ENCODE measurements around the gene TRAF1. TPM values are rescaled to one million over a fixed set of nuclear protein-coding genes. Genes with fewer than 3 reads are reported as not detected.

TRAF1 gene
- polyA plus RNA-seq, 4 donors, result 4.0 to 7.8 (median 6.1) TPM

DNA sequence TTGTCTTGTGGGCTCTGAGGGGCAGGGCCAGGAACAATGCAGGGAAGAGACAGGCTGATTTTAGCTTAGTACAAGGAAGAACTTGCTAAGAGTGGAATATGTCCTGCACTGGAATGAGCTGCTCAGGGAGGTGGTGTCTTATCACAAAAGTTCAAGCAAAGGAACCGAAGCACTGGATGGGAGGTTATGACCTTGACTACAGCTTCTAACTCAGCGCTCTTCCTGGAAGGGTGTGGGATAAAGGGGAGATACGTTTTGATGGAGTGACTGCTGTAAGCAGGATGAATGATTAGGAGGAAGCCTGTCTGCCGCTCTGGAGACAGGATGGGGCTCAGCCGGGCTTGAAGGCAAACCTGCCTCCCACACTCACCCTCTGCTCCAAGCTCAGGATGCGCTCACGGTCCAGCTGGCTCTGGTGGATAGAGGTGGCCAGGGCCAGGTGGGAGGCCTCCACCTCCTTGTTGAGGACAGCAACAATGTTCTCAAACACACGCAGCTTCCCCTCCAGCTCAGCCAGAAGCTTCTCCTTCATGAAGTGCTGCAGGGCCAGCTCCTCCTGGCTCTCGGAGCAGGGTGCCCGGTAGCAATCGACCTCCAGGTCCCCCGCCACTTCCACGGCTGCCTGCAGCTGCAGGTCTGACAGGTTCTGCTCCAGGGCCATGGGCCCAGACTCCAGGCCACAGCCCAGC, 13.5 kb downstream of the TRAF1 start:
- no peak for DNase-seq (ENCODE audit: low read depth in 4 of 4, low spot score in 2 of 4)

DNA sequence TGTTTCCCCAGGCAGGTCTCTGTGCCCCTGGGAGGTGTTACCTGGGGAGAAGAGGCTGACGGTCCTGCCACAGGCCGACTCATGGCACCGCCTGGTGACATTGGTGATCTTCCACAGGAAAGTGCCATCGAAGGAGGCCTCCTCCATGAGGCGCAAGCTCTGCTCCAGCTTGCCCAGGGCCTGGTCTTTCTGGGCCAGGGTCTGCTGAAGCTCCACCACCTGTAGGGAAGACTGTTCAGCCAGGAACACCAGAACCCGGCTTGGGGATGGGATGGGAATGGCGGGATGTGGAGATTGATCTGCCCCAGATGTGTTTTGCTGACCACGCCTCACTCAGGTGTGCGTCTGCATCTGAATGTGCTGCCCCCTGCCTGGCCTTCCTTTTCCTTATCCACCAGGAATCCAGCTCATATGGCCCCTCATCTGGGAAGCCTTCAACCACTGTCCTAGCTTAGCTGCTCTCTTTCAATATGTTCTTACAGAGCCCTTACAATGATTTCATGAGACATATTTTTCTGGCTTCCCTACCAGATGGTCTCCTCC, 15.2 kb downstream of the TRAF1 start:
- no peak for DNase-seq (ENCODE audit: low read depth in 4 of 4, low spot score in 2 of 4)

- DNase-seq (ENCODE audit: low read depth in 4 of 4, low spot score in 2 of 4), result no peak
These were observed 16.0 kb downstream of the TRAF1 start for GRCh38 chr9:120910643-120911042.

GRCh38 chr9:120909904-120910303, 16.7 kb downstream of the TRAF1 start:
- no peak for DNase-seq (ENCODE audit: low read depth in 4 of 4, low spot score in 2 of 4)

GRCh38 chr9:120905315-120906164, 21.1 kb downstream of the TRAF1 start:
- no peak for DNase-seq (ENCODE audit: low read depth in 4 of 4, low spot score in 2 of 4)

- no peak for DNase-seq (ENCODE audit: low read depth in 4 of 4, low spot score in 2 of 4)
These were observed 21.7 kb downstream of the TRAF1 start for GRCh38 chr9:120904978-120905301.

DNA sequence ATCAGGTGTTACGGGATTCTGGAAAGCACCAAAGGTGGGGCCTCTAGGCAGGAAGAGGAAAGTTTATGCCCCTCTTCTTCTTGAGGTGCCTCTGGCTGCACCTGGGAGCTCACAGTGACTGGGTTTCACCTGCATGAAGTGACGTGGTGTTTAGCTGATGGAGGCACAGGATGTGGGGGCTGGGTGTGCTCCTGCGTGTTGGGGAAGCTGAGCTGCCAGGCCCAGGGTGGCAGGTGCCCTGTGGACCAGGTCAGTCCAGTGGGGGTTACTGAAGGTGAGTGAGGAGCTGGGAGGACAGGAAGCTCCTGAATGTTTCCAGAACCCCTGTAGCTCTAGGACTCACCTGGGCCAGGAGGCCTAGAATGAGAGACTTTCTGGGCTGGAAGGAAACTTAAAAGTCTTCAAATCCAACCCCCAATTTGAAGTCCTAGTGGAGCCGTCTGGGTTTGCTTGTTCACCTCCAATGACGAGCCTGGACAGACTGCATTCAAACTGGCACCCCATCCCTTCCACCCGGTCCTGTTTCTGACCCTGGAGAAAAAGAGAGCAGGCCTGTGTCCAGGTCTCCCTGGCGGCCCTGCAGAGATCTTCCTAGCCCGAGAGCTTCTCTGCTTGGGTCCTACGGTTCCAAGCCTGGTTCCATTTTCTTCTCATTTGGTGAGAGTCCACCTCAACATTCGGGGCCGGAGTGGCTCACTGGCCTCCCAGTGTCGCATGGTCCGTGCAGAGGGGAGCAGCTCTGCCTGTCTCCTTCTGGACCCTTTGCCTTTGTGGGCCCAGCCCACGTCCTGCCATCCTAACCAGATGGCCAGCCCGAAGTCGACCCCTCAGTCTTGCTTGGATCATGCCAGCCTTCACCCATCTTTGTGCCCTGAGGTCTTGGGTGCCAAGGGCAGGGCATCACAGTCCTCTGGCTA, 22.3 kb downstream of the TRAF1 start:
- no peak for DNase-seq (ENCODE audit: low read depth in 4 of 4, low spot score in 2 of 4)

GRCh38 chr9:120902569-120903535, 23.7 kb downstream of the TRAF1 start:
- no peak for DNase-seq (ENCODE audit: low read depth in 4 of 4, low spot score in 2 of 4)

GRCh38 chr9:120901755-120902568, 24.6 kb downstream of the TRAF1 start:
- DNase-seq (ENCODE audit: low read depth in 4 of 4, low spot score in 2 of 4), result no peak

- no peak for DNase-seq (ENCODE audit: low read depth in 4 of 4, low spot score in 2 of 4)
These were observed 25.8 kb downstream of the TRAF1 start for GRCh38 chr9:120900824-120901223.

GRCh38 chr9:120899490-120900068, 27.0 kb downstream of the TRAF1 start:
- DNase-seq (ENCODE audit: low read depth in 4 of 4, low spot score in 2 of 4), result no peak

GRCh38 chr9:120898396-120898795, 28.2 kb downstream of the TRAF1 start:
- no peak for DNase-seq (ENCODE audit: low read depth in 4 of 4, low spot score in 2 of 4)

DNA sequence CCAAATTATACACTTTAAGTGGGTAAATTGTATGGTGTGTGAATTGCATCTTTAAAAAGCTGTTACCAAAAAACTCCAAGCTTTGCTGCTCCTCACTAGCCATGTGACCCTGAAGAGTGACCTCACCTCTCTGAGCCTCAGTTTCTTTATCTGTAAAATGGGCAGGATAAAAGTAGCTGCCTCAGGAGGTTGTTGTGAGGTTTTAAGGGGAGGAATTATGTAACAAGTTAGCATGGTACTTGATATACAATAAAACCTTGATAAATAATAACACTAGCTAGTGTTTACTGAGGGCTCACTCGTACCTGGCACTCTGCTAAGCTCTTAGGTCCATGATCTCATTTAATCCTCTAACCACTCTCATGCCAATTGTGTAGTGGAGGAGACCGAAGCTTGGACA, 30.6 kb downstream of the TRAF1 start:
- DNase-seq (ENCODE audit: low read depth in 4 of 4, low spot score in 2 of 4), result no peak

GRCh38 chr9:120894321-120895148, 32.1 kb downstream of the TRAF1 start:
- no peak for DNase-seq (ENCODE audit: low read depth in 4 of 4, low spot score in 2 of 4)

DNA sequence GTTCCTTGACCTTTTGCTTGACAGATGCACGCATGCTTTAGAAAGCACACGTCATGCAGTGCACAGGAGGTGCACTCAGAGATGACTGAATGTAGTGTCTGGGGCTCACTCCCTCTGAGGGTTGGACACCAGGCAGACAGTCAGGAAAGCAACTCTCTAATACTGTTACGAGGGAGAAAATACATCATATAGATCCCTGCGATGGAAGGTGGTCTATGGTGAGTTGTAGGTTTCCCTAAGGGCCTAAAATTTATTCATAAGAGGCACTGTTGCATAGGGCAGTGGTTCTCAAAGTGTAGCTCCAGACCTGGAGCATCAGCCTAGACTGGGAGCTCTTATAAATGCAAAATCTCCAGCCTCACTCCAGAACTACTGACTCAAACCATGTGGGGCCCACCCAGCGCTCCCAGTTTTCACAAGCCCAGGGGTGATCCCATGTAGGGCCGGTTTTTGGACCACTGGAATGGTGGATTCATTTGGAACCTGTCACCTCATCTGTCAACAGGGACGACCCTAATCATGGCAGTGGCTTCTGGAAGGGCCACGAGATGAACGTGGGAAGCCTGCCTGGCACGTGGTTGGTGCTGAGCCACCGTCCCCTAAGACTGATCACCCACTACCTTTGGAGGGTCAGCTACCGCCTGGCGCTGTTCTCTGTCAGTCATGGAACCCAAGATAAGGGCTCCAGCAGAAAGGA, 32.8 kb downstream of the TRAF1 start:
- DNase-seq (ENCODE audit: low read depth in 4 of 4, low spot score in 2 of 4), result no peak

- DNase-seq (ENCODE audit: low read depth in 4 of 4, low spot score in 2 of 4), result no peak
These were observed 33.6 kb downstream of the TRAF1 start for GRCh38 chr9:120892748-120893610.
